Stimulated activated CD8-positive, alpha-beta memory T cell treated with anti-CD3 and anti-CD28 coated beads, Interleukin-7, amount 100 ng/mL, for 1 hour (primary cell): ENCODE measurements around the gene ENKD1.

Experiments
- DNase-seq, 2 donors: peaks; one replicate each; pipeline ENCODE4 v3.0.0-alpha.2; 2020; ENCODE audit warnings: low read depth in 2 of 2

ENKD1 gene

DNA sequence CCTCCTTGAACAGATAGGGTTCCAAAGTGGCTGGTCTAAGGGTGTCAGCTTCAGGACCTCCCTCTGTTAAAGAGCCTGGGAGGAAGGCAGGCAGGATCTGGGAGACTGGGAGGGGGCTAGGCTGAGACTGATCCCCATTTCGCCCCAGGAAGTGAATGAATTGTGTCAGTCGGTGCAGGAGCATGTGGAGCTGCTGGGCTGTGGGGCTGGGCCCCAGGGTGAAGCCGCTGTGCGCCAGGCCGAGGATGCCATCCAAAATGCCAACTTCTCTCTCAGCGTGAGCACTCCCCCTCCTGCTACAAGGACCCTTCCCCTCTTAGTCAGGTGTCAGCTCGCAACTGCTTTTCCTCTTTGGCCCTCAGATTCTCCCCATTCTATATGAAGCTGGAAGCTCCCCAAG is 15.5 kb downstream of the ENKD1 start:
- DNase-seq, result no peak

DNA sequence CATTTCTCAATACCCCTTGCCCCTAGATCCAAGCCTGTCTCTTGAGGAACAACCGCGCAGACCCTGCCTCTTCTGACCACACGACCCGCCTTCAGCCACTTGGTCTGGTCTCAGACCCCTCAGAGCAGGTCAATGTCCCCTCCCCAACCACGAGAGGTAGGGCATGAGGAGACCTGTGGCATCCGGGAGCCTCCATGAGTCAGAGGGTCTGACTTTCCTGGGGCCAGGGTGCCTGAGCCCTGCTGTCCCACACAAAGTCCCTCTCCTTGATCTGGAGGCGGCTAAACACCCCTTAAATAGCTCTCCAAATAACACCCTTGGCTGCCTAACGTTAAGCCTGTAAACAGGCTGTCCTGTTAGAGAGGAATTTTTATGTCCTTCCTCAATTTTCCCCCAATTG is 16.5 kb downstream of the ENKD1 start:
- no peak for DNase-seq

DNA sequence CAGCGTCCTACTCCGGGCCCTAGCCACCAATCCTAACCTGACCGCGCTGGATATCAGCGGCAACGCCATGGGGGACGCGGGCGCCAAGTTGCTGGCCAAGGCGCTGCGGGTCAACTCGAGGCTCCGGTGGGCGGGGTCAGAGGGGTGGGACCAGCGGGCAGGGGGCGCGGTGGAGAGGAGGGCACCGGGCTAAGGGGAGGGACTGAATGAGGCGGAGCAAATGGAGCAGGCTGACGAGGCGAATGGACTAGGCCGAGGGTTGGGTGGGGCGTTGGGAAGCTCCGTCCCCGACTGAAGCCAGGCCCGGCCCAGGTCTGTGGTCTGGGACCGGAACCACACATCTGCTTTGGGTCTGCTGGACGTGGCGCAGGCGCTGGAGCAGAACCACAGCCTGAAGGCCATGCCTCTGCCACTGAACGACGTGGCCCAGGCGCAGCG is 17.0 kb downstream of the ENKD1 start:
- DNase-seq, result no peak

DNA sequence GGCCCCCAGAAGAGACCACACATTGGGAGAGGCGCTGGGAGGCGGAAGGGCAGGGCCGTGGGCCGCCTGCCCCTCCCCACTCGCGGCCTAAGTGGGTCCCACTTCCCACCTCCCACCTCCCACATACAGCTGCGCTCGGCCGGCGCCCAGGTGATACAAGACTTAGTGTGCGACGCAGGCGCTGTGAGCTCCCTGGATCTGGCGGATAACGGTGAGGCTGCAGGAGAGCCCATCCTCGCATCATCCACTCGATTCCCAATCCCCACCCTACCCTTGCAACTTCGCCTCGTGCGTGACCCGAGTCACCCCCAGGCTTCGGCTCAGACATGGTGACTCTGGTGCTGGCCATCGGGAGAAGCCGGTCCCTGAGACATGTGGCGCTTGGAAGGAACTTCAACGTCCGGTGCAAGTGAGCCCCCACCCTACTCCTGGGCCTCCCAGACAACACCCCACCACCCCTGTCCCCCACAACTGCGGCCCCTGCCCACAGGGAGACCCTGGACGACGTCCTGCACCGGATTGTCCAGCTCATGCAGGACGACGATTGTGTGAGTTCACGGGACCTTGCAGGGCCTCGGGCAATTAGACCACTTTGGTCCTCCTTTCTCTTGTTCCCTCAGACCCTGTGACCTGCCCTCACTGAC is 17.7 kb downstream of the ENKD1 start:
- no peak for DNase-seq

DNA sequence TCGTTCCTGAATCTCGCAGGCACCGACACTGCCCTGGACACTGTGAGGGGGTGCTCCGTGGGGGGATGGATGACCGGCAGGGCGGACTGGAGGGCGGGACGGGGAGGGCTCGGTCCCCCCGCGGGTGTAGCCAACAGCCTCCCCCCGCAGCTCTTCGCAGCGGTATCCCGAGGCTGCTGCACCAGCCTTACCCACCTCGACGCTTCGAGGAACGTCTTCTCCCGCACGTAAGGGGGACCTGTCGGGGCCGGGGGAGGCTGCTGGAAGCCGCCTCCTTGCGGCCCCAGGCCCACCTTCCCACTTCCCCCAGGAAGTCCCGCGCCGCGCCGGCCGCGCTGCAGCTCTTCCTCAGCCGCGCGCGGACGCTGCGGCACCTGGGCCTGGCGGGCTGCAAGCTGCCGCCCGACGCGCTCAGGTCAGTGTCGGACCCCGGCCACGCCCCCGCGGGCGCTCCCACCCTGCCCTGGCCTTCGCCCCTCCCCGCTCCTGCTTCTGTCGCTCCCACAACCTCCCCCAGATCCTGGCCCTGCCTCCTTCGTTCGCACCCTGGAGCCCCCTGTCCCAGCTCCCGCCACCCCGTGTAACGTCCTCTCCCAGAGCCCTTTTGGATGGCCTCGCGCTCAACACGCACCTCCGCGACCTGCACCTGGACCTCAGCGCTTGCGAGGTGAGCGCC is 18.3 kb downstream of the ENKD1 start:
- no peak for DNase-seq

DNA sequence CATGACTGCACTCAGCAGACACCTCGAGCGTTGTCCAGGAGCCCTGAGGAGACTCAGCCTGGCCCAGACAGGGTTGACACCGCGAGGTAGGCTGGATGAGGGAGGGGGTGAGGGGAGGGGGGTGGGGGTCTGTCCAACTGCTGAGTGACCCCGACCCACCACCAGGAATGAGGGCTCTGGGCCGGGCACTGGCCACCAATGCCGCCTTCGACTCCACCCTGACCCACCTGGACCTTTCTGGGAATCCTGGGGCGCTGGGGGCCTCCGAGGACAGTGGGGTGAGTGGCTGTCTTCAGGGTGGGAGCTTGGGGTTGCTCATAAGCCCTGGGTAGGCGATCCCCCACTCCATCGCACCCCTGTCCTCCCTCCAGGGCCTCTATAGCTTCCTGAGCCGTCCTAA is 18.9 kb downstream of the ENKD1 start:
- DNase-seq, result no peak

DNA sequence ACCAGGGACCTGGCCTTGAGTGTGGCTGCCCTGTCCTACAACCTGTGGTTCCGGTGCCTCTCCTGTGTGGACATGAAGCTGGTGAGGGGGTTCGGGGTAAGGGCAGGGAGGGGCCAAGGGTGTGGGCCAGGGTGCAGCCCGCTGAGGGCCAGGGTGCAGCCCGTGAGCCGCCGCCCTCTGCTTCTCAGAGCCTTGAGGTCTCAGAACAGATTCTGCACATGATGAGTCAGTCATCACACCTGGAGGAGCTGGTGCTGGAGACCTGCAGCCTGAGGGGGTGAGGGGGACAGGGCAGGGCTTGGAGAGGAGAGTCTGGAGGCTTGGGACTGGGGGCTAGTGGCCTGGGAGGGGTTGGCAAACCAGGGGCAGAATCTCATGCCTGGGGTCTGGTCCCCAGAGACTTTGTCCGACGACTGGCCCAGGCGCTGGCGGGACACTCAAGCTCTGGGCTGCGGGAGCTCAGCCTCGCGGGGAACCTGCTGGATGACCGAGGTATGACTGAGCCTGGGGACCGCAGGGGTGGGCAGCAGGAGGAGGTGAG is 19.4 kb downstream of the ENKD1 start:
- DNase-seq, result no peak

DNA sequence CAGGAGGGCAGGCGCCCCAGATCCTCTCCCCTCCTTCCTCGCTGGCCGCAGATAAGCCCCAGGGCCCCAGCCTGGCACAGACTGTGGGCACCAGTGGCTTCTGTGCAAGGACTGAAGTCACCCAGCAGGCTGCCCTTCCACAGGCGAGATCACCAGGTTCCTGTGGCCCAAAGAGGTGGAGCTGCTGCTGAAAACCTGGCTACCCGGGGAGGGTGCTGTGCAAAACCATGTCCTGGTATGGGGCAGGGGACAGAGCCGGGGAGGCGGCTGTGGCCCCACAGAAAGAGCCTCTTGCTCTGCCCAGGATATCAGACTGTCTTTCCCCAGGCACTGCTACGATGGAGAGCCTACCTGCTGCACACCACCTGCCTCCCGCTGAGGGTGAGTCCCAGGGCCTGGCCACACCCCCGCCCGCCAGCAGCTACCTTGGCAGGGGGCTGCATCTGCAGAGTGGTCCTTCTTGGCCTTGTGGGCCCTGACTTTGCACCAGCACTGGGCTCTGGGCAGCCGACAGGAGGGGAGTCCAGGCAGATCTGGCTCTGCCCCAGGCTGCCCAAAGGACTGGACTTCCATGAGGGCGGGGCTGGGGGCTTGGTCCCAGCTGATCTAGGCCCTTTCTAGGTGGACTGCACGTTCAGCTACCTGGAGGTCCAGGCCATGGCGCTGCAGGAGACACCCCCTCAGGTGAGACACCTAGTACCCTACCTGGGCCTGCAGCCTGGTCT is 21.0 kb downstream of the ENKD1 start:
- DNase-seq, result no peak

DNA sequence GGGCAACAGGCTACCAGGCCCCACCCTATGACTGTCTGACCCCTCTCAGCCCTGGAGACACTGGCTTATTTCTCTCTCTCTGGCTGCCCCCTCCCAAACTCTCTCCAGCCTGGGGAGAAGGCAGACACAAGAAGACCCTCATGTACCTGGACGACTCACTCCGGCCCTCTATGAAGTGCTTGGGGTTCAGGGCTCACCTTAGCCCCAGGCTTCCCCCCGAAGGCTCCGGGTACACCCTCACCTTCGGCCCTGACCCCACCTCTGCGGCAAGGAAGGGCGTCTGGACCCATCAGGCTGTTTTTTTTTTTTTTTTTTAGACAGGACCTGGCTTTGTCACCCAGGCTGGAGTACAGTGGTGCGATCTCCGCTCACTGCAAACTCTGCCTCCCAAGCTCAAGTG is 22.5 kb downstream of the ENKD1 start:
- no peak for DNase-seq

DNA sequence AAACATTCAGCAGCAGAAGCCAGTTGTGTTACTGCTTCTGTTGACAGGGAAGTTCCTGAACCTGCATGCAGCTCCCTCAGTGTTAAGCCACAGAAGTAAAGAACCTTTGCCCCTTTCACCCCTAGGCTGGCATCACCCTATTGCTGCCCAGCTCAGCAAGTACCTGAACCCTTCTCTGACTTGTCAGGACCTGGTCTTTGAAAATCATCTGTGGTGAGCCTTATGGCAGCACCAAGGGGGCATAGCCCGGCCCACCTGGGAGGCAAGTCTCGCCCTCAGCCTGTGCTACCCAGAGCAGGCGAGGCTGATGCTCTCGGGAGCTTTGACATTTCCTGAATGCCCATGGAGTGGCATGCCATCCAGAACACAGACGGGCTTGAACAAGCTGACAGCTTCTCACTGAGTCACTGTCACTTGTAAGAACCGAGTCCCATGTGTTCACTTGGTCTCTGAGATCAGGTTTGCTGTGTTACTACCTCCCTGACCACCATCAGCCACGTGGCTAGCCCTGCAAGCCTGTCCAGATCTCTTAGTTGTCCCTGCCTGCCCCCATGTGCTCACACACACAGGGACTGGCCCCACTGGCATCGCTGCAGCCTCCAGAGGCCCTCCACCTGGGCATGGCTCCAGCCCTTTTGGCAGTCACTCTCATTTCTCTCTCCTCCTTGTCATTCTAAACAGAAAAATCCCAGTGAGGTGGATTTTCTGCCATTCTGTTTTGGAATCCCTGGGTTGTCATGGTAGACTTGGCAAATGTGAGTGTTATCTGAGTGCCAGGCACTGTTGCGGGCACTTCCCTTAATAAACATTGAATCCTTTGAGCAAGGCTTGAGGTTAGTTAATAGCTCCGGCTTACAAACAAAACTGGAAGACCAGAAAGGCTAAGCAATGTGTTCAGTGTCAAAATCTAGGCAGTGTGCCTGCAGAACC is 24.5 kb downstream of the ENKD1 start:
- no peak for DNase-seq

DNA sequence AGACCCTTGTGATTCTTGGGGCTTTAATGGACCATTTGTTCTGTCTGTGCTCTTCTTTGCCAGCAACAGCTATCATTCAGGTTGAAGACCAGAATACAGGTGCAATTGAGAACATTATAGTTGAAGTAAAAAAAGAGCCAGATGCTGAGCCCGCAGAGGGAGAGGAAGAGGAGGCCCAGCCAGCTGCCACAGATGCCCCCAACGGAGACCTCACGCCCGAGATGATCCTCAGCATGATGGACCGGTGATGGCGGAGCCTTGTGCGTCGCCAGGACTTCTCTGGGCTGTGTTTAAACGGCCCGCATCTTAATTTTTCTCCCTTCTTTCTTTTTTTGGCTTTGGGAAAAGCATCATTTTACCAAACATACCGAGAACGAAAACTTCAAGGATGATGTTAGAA is 28.9 kb downstream of the ENKD1 start:
- no peak for DNase-seq

DNA sequence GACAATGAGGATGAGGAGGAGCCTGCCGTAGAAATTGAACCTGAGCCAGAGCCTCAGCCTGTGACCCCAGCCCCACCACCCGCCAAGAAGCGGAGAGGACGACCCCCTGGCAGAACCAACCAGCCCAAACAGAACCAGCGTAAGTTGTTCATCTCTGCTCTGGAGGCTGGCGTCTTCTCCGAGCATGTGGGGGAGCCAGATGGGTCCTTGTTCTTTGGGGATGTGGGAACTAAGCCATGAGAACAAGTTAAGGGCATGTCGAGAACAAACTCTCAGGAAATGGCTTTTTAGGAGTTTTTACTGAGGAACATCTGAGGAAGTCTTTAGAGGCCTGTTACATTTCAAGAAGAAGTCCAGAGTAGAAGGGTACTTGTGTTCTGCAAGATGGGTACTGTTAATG is 29.8 kb downstream of the ENKD1 start:
- DNase-seq, result no peak

DNA sequence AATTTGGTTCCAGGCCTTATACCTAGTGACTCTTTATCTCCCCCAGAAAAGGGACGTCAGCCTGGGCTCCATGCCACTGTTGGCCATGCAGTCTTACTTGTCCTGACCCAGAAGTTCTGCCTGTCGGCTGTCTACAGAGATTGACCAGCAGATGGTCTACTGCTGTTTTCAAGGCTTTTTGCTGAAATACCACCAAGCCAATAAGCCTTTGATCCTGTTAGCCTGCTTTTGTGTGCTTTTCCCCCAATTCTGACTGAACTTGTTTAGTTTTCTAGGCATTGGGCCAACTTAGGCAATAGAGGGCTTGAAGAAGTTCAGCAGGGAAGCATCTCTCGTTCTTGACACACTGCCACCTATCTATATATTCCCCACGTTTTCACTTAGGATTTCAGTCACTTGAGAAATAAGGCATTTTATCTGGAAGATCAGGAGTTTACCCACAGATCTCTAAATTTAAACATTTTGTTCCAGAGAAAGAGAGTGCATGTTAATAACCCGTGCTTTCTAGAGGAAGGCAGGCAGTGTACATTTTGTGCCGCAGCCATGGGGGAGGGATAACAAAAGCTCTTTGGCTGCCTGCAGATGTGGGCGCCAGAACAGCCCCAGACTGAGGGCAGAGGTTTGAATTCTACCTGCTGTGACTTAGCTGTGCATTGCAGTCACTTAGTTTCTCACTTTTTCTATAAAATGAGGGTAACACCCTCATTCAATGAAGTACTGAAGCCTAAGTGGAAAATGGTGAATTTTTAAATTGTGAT is 34.0 kb downstream of the ENKD1 start:
- no peak for DNase-seq

DNA sequence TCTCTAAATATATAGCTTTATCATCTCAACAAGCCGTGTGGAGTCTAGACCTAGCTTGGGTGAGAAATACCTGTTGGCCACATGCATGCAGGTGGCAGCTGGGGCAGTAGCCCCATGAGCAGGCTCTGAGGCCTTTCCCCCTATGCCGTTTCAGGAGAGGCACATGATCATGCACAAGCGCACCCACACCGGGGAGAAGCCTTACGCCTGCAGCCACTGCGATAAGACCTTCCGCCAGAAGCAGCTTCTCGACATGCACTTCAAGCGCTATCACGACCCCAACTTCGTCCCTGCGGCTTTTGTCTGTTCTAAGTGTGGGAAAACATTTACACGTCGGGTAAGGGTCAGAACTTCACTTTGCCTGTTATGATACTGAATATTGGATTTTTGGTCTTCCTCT is 38.3 kb downstream of the ENKD1 start:
- DNase-seq, result no peak

DNA sequence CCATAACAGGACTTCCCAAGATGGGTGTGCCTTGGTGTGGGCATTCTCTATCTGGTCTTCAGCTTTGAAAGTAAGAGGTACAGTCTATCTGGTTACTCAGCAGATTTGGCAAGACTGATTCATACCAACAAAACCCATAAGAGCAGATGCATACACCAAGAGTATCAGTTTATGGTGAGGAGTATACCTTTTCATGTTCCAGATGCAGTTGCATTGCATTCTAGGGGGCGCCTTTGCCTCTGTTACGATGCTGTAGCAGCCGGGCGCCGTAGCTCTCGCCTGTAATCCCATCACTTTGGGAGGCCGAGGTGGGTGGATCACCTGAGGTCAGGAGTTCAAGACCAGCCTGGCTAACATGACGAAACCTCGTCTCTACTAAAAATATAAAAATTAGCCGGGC is 52.7 kb downstream of the ENKD1 start:
- DNase-seq, result no peak
